ENCODE results near the gene RPL18.
"Not testable (repeated sequence)": the region's sequence is repeated elsewhere in the genome, so short reads cannot be mapped to it uniquely, and the experiment has no call there.

RPL18 gene

DNA sequence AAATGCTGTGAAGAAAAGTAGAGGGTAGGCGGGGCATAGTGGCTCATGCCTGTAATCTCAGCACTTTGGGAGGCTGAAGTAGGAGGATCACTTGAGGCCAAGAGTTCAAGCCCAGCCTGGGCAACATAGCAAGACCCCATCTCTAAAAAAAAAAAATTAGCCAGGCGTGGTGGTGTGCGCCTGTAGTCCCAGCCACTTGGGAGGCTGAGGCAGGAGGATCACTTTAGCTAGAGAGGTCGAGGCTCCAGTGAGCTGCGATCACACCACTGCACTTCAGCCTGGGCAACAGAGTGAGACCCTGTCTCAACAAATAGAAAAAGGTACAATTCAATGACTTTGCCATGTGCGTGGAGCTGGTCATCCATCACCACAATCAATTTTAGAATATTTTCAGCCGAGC is 41.1 kb downstream of the RPL18 start:
- not testable (repeated sequence) for DNase-seq

DNA sequence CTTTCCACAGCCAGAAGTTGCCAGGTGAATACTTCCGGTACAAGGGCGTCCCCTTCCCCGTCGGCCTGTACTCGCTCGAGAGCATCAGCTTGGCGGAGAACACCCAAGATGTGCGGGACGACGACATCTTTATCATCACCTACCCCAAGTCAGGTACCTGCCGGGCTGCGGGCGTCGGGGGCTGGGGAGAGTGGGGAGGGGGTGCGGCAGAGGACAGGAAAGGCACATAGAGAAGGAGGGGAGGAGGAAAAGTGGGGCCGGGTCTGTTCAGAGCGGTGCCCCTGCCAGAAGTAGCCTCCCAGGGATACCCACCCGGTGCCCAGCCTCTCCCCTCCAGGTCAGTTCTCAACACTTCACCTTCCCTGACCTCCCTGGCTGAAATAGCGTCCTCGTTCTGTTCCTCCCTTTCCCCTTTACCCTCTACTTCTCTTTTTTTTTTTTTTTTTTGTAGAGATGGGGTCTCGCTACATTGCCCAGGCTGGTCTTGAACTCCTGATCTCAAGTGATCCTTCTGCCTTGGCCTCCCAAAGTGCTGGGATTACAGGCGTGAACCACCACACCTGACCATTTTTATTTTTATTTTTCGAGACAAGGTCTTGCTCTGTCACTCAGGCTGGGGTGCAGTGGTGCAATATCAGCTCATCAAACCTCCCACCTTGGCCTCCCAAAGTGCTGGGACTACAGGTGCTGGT is 42.9 kb downstream of the RPL18 start:
- DNase-seq = no peak

DNA sequence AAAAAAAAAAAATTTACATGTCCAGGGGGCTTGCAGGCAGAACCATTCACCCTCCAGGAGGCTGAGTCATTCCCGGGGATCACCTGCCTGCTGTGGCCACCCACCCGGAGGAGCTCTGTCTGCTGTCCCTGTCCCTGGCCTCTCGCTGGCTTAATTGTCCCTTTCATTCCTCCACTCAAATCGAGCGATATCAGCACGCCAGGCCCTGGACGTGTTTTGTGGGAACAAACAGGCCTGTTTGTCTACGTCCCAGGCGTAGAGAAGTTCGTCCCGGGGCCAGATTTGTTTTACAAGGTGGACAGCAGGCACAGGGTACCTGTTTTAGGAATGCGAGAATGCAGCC is 45.8 kb downstream of the RPL18 start:
- DNase-seq = no peak

DNA sequence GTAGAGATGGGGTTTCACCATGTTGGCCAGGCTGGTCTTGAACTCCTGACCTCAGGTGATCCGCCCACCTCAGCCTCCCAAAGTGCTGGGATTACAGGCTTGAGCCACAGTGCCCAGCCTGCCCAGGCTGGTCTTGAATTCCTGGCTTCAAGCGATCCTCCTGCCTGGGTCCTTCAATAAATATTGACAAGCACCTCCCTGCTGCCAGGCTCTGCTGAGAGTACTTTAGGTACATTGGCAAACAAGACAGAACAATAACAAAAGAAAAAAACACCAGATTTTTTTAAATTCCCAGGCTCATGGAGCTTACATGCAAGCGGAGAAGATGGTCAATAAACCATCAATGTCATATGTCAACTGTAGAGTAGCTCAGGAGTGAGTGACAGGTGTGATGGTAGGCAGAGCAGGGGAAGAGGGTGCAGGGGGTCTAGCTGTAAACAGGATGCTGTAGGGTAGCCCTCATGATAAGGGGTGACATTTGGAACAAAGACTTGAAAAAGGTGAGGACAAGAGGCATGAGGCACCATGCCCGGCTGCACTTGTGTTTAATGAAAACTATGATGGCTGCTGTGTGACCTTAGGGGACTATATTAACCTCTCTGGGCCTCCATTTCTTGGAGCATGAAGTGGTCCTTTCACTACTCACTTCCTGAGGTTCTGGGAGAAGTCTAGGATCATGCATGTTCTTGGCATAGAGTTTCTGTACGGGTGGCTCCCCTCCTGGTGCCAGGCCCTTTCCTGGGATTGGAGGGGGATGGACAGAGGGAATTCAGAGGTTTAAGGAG is 47.4 kb downstream of the RPL18 start:
- no peak for DNase-seq

DNA sequence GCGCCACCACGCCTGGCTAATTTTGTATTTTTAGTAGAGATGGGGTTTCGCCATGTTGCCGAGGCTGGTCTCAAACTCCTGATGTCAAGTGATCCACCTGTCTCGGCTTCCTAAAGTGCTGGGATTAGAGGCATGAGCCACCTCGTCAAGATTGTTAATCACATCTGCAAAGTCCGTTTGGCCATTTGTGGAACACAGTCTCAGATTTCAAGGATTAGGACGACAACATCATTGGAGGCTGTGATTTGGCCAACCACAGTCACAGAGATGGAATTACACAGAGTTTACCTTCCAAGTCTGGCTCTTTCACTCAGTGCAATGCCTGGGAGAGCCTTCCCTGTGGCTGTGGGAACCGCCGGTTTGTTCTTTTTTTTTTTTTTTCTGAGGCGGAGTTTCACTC is 49.2 kb downstream of the RPL18 start:
- DNase-seq = no peak

DNA sequence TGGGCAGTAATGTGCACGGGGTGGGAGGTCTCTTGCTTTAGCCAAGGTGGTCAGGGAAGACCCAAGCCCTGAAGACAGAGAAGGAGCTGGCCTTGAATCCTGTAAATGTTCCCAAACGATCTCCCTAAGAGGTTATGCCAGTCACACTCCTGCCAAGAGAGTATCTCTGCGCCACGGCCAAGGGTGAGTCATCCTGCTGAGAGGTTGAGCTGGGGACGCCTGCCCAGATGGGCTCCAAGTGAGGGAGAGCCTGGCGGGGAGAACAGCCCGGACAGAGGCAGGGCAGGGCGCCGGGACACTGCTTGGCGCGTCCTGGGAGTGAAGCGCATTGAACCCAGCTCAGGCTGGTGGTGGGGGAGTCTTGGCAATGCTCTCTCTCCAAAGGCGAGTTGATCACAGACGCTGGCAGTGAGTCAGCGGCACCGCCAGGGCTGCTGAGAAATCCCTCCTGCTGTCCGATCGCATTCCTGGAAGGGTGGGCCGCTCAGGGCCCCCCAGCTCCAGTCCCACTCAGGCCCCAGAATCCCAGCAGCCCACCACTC is 50.6 kb downstream of the RPL18 start:
- DNase-seq = no peak
